Esophagus muscularis mucosa (tissue), 4 donors: Measurements from ENCODE around the gene ENDOD1. TPM values are rescaled to one million over a fixed set of nuclear protein-coding genes. Genes with fewer than 3 reads are reported as not detected.
A peak's percentile ranks its signal among the peaks of the same experiment; 100 is the strongest.
"Not testable (repeated sequence)": the region's sequence is repeated elsewhere in the genome, so short reads cannot be mapped to it uniquely, and the experiment has no call there.

Experiments
- DNase-seq: peaks from one replicate; pipeline ENCODE4 v3.0.0-alpha.2; 2017; ENCODE audit errors: extremely low spot score
- H3K27ac ChIP-seq, 4 donors: fragments of 200-600 bp; sonication (generic); replicated peaks in 1 of 4; 1 replicate in 3 of 4; 2 replicates in 1 of 4; pipeline ENCODE4 v1.5.1; 2016 to 2019; ENCODE audit warnings: mild to moderate bottlenecking in 1 of 4
- H3K27me3 ChIP-seq, 4 donors: fragments of 200-600 bp; sonication (generic); one replicate each; pipeline versions ENCODE4 v1.5.1 to v1.6.0; 2016 to 2019
- H3K36me3 ChIP-seq, 4 donors: fragments of 200-600 bp; sonication (generic); one replicate each; pipeline ENCODE4 v1.5.1; 2016 to 2019
- H3K4me1 ChIP-seq, 4 donors: fragments of 200-600 bp; sonication (generic); one replicate each; pipeline ENCODE4 v1.5.1; 2016 to 2019
- H3K4me3 ChIP-seq, 4 donors: fragments of 200-600 bp; sonication (generic); 1 replicate in 2 of 4; 2 replicates in 2 of 4; pipeline ENCODE4 v1.5.1; 2016 to 2019; ENCODE audit warnings: mild to moderate bottlenecking in 4 of 4, moderate library complexity in 1 of 4
- H3K9me3 ChIP-seq, 4 donors: fragments of 200-600 bp; sonication (generic); 1 replicate in 3 of 4; 2 replicates in 1 of 4; pipeline ENCODE4 v1.5.1; 2016 to 2019
- EP300 ChIP-seq: sonication (generic); formaldehyde crosslinking; IDR thresholded peaks from one replicate; pipeline ENCODE4 v1.6.1; 2017; ENCODE audit warnings: antibody characterized with exemption
- POLR2A ChIP-seq: fragments of 450-650 bp; IDR thresholded peaks from one replicate; pipeline ENCODE4 v1.6.1; 2017; ENCODE audit warnings: antibody characterized with exemption, moderate library complexity, mild to moderate bottlenecking, low read depth
- POLR2AphosphoS5 ChIP-seq, 2 donors: sonication (generic); formaldehyde crosslinking; IDR thresholded peaks; one replicate each; pipeline ENCODE4 v1.6.1; 2017; ENCODE audit warnings: antibody characterized with exemption in 2 of 2
- WGBS: methylation state at CpG from one replicate; pipeline ENCODE4 v1.1.5; 2018; 5-methylcytosine and 5-hydroxymethylcytosine counted together
- intact Hi-C: fragments of 100-400 bp; cut with DNase I; formaldehyde crosslinking; loops from one replicate; pipeline ENCODE4 v1.15.1; 2023
- total RNA-seq, 4 donors: library from RNA; depleted of rRNA; stranded (reverse); fragments of >200 nt; gene quantifications; one replicate each; pipeline versions ENCODE4 v1.1.0 to v1.2.1, GENCODE V29; 2016
- TF ChIP-seq, protein P1 (sequence below), 3 experiments: fragments of 200-600 bp in 2 of 3; fragments of 450-650 bp in 1 of 3; sonication (generic) in 2 of 3; IDR thresholded peaks; one replicate each; pipeline ENCODE4 v1.5.1; 2017 to 2019; ENCODE audit warnings: antibody characterized with exemption in 3 of 3, mild to moderate bottlenecking in 2 of 3, moderate library complexity in 1 of 3

The ENDOD1 gene
- total RNA-seq, 4 donors from 2014 or later, result 37.6 to 43.2 (median 41.0) TPM

GRCh38 chr11:95104856-95105255, 15.2 kb downstream of the ENDOD1 start:
- WGBS, result 67% methylated on average over 2 of the region's 3 CpGs
- no peak overlapping the region for H3K27ac ChIP-seq
- no peak for TF ChIP-seq POLR2AphosphoS5 (IDR thresholded peaks at IDR 0.05)
- TF ChIP-seq, protein P1, sequence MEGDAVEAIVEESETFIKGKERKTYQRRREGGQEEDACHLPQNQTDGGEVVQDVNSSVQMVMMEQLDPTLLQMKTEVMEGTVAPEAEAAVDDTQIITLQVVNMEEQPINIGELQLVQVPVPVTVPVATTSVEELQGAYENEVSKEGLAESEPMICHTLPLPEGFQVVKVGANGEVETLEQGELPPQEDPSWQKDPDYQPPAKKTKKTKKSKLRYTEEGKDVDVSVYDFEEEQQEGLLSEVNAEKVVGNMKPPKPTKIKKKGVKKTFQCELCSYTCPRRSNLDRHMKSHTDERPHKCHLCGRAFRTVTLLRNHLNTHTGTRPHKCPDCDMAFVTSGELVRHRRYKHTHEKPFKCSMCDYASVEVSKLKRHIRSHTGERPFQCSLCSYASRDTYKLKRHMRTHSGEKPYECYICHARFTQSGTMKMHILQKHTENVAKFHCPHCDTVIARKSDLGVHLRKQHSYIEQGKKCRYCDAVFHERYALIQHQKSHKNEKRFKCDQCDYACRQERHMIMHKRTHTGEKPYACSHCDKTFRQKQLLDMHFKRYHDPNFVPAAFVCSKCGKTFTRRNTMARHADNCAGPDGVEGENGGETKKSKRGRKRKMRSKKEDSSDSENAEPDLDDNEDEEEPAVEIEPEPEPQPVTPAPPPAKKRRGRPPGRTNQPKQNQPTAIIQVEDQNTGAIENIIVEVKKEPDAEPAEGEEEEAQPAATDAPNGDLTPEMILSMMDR (IDR thresholded peaks at IDR 0.05), result no peak
- no peak for TF ChIP-seq EP300
- TF ChIP-seq POLR2A, result no peak

GRCh38 chr11:95108159-95108611, 18.5 kb downstream of the ENDOD1 start:
- WGBS, result 54% methylated on average over 9 of the region's 9 CpGs
- TF ChIP-seq POLR2A, result no peak
- peak; percentile 34 to 39 for TF ChIP-seq POLR2AphosphoS5 (IDR thresholded peaks at IDR 0.05)

More at GRCh38 chr11:95104856-95105255, 15.2 kb downstream of the ENDOD1 start:
- Histone ChIP-seq H3K9me3 (no peaks in the 10 kb centered on the region), H3K36me3 (peaks cover 0 to 17% (median 2%) of the 10 kb centered on the region in 4 donors), H3K27me3 (no peaks in the 10 kb centered on the region), H3K4me3 (no peak overlapping the region), H3K4me1 (peaks cover 15 to 22% (median 19%) of the 10 kb centered on the region in 4 donors)
- no peak for DNase-seq
- intact Hi-C loops, result no loop called here

GRCh38 chr11:95108671-95109551, 19.3 kb downstream of the ENDOD1 start:
- Histone ChIP-seq H3K27me3 (no peaks in the 10 kb centered on the region), H3K27ac (peak overlapping the region in 3 of 4 donors; percentile 24 to 47 (median 42)), H3K36me3 (peaks cover 0 to 13% (median 2%) of the 10 kb centered on the region in 4 donors), H3K4me3 (no peak overlapping the region), H3K4me1 (peaks cover 16 to 44% (median 21%) of the 10 kb centered on the region in 4 donors), H3K9me3 (no peaks in the 10 kb centered on the region)
- intact Hi-C loops, result no loop called here
- TF ChIP-seq, protein P1 (IDR thresholded peaks at IDR 0.05), result no peak
- no peak for TF ChIP-seq POLR2A
- TF ChIP-seq EP300, result no peak
- TF ChIP-seq POLR2AphosphoS5 (IDR thresholded peaks at IDR 0.05), result no peak
- no peak for DNase-seq
- 68% methylated on average over 6 of the region's 6 CpGs for WGBS

More at GRCh38 chr11:95108159-95108611, 18.5 kb downstream of the ENDOD1 start:
- Histone ChIP-seq H3K4me1 (peaks cover 16 to 44% (median 21%) of the 10 kb centered on the region in 4 donors), H3K27me3 (no peaks in the 10 kb centered on the region), H3K4me3 (no peak overlapping the region), H3K27ac (peak overlapping the region; percentile 24 to 69 (median 46)), H3K36me3 (peaks cover 0 to 13% (median 2%) of the 10 kb centered on the region in 4 donors), H3K9me3 (no peaks in the 10 kb centered on the region)
- no peak for DNase-seq
- intact Hi-C loops, result no loop called here

DNA sequence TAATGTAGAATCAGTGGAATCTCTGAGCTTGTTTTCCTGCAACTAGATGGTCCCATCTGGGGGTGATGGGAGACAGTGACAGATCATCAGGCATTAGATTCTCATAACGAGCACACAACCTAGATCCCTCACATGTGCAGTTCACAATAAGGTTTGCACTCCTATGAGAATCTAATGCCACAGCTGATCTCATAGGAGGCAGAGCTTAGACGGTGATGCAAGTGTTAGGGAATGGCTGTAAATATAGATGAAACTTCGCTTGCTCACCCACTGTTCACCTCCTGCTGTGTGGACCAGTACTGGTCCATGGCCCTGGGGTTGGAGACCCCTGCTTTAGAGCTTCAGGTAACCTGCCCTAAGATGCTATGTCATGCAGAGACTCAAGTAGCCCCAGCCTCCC, 21.8 kb downstream of the ENDOD1 start:
- H3K27me3 ChIP-seq, H3K9me3 ChIP-seq, intact Hi-C loops, DNase-seq, H3K27ac ChIP-seq, H3K4me3 ChIP-seq: not testable (repeated sequence)
- H3K4me1 ChIP-seq, result peaks cover 16 to 44% (median 19%) of the 10 kb centered on the region in 4 donors
- peaks cover 0 to 13% (median 2%) of the 10 kb centered on the region in 4 donors for H3K36me3 ChIP-seq
- WGBS, result 90% methylated on average over 2 of the region's 3 CpGs

DNA sequence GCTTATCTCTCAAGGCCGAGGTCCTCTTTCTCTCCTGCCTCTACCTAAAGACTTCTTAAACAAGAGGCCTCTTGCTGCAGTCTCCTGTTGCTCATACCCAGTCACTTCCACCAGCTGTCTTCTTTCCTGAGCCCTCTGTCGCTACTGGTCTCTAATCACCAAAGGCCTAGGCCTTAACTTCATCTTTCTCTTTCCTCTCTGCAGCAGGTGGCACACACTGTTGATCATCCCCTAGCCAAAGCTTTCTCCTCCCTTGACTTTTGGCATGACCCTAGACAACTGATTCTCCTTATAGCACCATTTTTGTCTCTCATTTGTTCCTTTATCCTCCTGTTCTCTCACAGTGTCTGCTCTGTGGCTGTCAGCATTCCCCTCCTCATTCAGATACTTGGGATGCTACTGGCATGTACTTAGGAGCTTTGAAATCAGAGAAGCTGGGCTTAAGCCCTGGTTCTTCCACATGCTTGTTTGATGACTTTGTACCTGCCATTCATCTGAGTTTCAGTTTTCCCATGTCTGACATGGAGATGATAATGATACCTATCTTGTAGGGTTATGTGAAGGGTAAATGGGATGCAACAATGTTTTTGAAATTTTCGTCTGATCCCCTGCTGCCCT, 22.4 kb downstream of the ENDOD1 start:
- no peak for DNase-seq
- Histone ChIP-seq H3K27me3 (no peaks in the 10 kb centered on the region), H3K36me3 (peaks cover 0 to 13% (median 2%) of the 10 kb centered on the region in 4 donors), H3K9me3 (no peaks in the 10 kb centered on the region), H3K4me1 (peaks cover 14 to 44% (median 18%) of the 10 kb centered on the region in 4 donors), H3K27ac (no peak overlapping the region), H3K4me3 (no peak overlapping the region)
- WGBS, result 92% methylated on average over 3 of the region's 3 CpGs
- TF ChIP-seq POLR2AphosphoS5 (IDR thresholded peaks at IDR 0.05) (no peak), POLR2A (no peak), EP300 (no peak)
- TF ChIP-seq, protein P1 (IDR thresholded peaks at IDR 0.05), result no peak
- intact Hi-C loops, result no loop called here
